Activated naive CD8-positive, alpha-beta T cell treated with anti-CD3 and anti-CD28 coated beads for 36 hours (primary cell): Measurements from ENCODE around the gene NAXE. TPM values are rescaled to one million over a fixed set of nuclear protein-coding genes. Genes with fewer than 3 reads are reported as not detected.

Experiments used
- DNase-seq: peaks from one replicate; pipeline ENCODE4 v3.0.0; 2021
- H3K27ac Mint-ChIP-seq: one replicate; pipeline ENCODE4 v1.8.0; 2022; ENCODE audit warnings: mild to moderate bottlenecking, moderate library complexity, mixed read lengths
- H3K27me3 Mint-ChIP-seq: one replicate; pipeline ENCODE4 v1.8.0; 2022; ENCODE audit warnings: mild to moderate bottlenecking, mixed read lengths
- H3K36me3 Mint-ChIP-seq: one replicate; pipeline ENCODE4 v1.8.0; 2021; ENCODE audit warnings: mild to moderate bottlenecking, mixed read lengths
- H3K4me1 Mint-ChIP-seq: one replicate; pipeline ENCODE4 v1.8.0; 2021; ENCODE audit warnings: mixed read lengths
- H3K4me3 Mint-ChIP-seq: one replicate; pipeline ENCODE4 v1.8.0; 2022; ENCODE audit warnings: mild to moderate bottlenecking, moderate library complexity, mixed read lengths
- H3K9me3 Mint-ChIP-seq: one replicate; pipeline ENCODE4 v1.8.0; 2022; ENCODE audit warnings: mixed read lengths
- total RNA-seq, 2 experiments: library from RNA; stranded (reverse); gene quantifications; one replicate each; pipeline ENCODE4 v1.2.3, GENCODE V29; 2021

The NAXE gene
- total RNA-seq, 2 experiments from 2014 or later = 65.9 to 68.2 TPM

- Mint-ChIP-seq H3K4me3 (no peak overlapping the region), H3K27ac (no peak overlapping the region), H3K4me1 (no peaks in the 10 kb centered on the region), H3K27me3 (no peaks in the 10 kb centered on the region), H3K36me3 (peaks cover 2% of the 10 kb centered on the region), H3K9me3 (no peaks in the 10 kb centered on the region)
- DNase-seq = no peak
These were observed 35.9 kb upstream of the NAXE start for GRCh38 chr1:156555715-156556114.

GRCh38 chr1:156556354-156556753 is 35.2 kb upstream of the NAXE start:
- Mint-ChIP-seq H3K9me3 (no peaks in the 10 kb centered on the region), H3K27ac (no peak overlapping the region), H3K4me1 (no peaks in the 10 kb centered on the region), H3K4me3 (no peak overlapping the region), H3K36me3 (peaks cover 2% of the 10 kb centered on the region), H3K27me3 (no peaks in the 10 kb centered on the region)
- no peak for DNase-seq

- Mint-ChIP-seq H3K27me3 (no peaks in the 10 kb centered on the region), H3K27ac (no peak overlapping the region), H3K4me1 (no peaks in the 10 kb centered on the region), H3K9me3 (no peaks in the 10 kb centered on the region), H3K4me3 (no peak overlapping the region), H3K36me3 (peaks cover 2% of the 10 kb centered on the region)
- no peak for DNase-seq
These were observed 32.3 kb upstream of the NAXE start for GRCh38 chr1:156559086-156559796.

GRCh38 chr1:156559797-156560385 is 31.7 kb upstream of the NAXE start:
- no peak for DNase-seq
- no peaks in the 10 kb centered on the region for H3K4me1 Mint-ChIP-seq
- no peak overlapping the region for H3K27ac Mint-ChIP-seq
- H3K36me3 Mint-ChIP-seq = peaks cover 2% of the 10 kb centered on the region
- no peaks in the 10 kb centered on the region for H3K27me3 Mint-ChIP-seq
- no peaks in the 10 kb centered on the region for H3K9me3 Mint-ChIP-seq
- no peak overlapping the region for H3K4me3 Mint-ChIP-seq

GRCh38 chr1:156560585-156561163 is 30.9 kb upstream of the NAXE start:
- H3K4me1 Mint-ChIP-seq = no peaks in the 10 kb centered on the region
- H3K9me3 Mint-ChIP-seq = no peaks in the 10 kb centered on the region
- no peak overlapping the region for H3K4me3 Mint-ChIP-seq
- H3K36me3 Mint-ChIP-seq = no peaks in the 10 kb centered on the region
- no peaks in the 10 kb centered on the region for H3K27me3 Mint-ChIP-seq
- no peak for DNase-seq
- no peak overlapping the region for H3K27ac Mint-ChIP-seq

GRCh38 chr1:156565519-156565918 is 26.1 kb upstream of the NAXE start:
- Mint-ChIP-seq H3K27ac (no peak overlapping the region), H3K36me3 (peaks cover 2% of the 10 kb centered on the region)

GRCh38 chr1:156566436-156566835 is 25.1 kb upstream of the NAXE start:
- Mint-ChIP-seq H3K36me3 (peaks cover 2% of the 10 kb centered on the region), H3K4me3 (no peak overlapping the region), H3K4me1 (peaks cover 8% of the 10 kb centered on the region), H3K27ac (no peak overlapping the region), H3K9me3 (no peaks in the 10 kb centered on the region), H3K27me3 (peaks cover 9% of the 10 kb centered on the region)
- DNase-seq = no peak

More at GRCh38 chr1:156565519-156565918, 26.1 kb upstream of the NAXE start:
- Mint-ChIP-seq H3K27me3 (no peaks in the 10 kb centered on the region), H3K4me3 (no peak overlapping the region), H3K4me1 (no peaks in the 10 kb centered on the region), H3K9me3 (no peaks in the 10 kb centered on the region)
- no peak for DNase-seq

GRCh38 chr1:156571261-156571852 is 20.2 kb upstream of the NAXE start:
- no peaks in the 10 kb centered on the region for H3K9me3 Mint-ChIP-seq
- peak overlapping the region; percentile 99 for H3K4me3 Mint-ChIP-seq
- no peak for DNase-seq
- peaks cover 18% of the 10 kb centered on the region for H3K4me1 Mint-ChIP-seq
- H3K27ac Mint-ChIP-seq = no peak overlapping the region
- peaks cover 4% of the 10 kb centered on the region for H3K36me3 Mint-ChIP-seq
- peaks cover 34% of the 10 kb centered on the region for H3K27me3 Mint-ChIP-seq

GRCh38 chr1:156571919-156572662 is 19.5 kb upstream of the NAXE start, which contains the start of gene IQGAP3:
TSS of gene IQGAP3 (minus strand) at chr1:156572565. CDS start at chr1:156572529, 36 bp downstream.
- Mint-ChIP-seq H3K27me3 (peaks cover 34% of the 10 kb centered on the region), H3K27ac (peak within 1 kb of the TSS; percentile 81), H3K36me3 (peaks cover 4% of the 10 kb centered on the region), H3K4me1 (peaks cover 18% of the 10 kb centered on the region), H3K9me3 (no peaks in the 10 kb centered on the region), H3K4me3 (peak within 1 kb of the TSS; percentile 99)
- peak; percentile 79 for DNase-seq

- Mint-ChIP-seq H3K27me3 (peaks cover 34% of the 10 kb centered on the region), H3K4me3 (peak overlapping the region; percentile 99), H3K36me3 (peaks cover 4% of the 10 kb centered on the region), H3K27ac (no peak overlapping the region), H3K4me1 (peaks cover 18% of the 10 kb centered on the region), H3K9me3 (no peaks in the 10 kb centered on the region)
- DNase-seq = no peak
These were observed 18.9 kb upstream of the NAXE start for GRCh38 chr1:156572663-156573018.

GRCh38 chr1:156574039-156574633 is 17.4 kb upstream of the NAXE start:
- no peak for DNase-seq
- Mint-ChIP-seq H3K4me1 (peaks cover 18% of the 10 kb centered on the region), H3K36me3 (peaks cover 3% of the 10 kb centered on the region), H3K27ac (no peak overlapping the region), H3K9me3 (no peaks in the 10 kb centered on the region), H3K4me3 (no peak overlapping the region), H3K27me3 (peaks cover 34% of the 10 kb centered on the region)

GRCh38 chr1:156577550-156577949 is 14.0 kb upstream of the NAXE start:
- no peak overlapping the region for H3K27ac Mint-ChIP-seq
- no peak for DNase-seq
- no peak overlapping the region for H3K4me3 Mint-ChIP-seq
- H3K36me3 Mint-ChIP-seq = no peaks in the 10 kb centered on the region
- H3K9me3 Mint-ChIP-seq = no peaks in the 10 kb centered on the region
- peaks cover 10% of the 10 kb centered on the region for H3K4me1 Mint-ChIP-seq
- peaks cover 13% of the 10 kb centered on the region for H3K27me3 Mint-ChIP-seq

- Mint-ChIP-seq H3K4me3 (no peak overlapping the region), H3K9me3 (no peaks in the 10 kb centered on the region), H3K27ac (no peak overlapping the region), H3K4me1 (peaks cover 12% of the 10 kb centered on the region), H3K27me3 (peaks cover 8% of the 10 kb centered on the region), H3K36me3 (no peaks in the 10 kb centered on the region)
- no peak for DNase-seq
These were observed 13.5 kb upstream of the NAXE start for GRCh38 chr1:156578055-156578454.

GRCh38 chr1:156579472-156579871 is 12.1 kb upstream of the NAXE start, which contains the start of gene TTC24:
TSS of gene TTC24 (plus strand) at chr1:156579723. CDS start at chr1:156581365, 1,642 bp downstream.
- DNase-seq = no peak
- H3K36me3 Mint-ChIP-seq = peaks cover 2% of the 10 kb centered on the region
- H3K4me3 Mint-ChIP-seq = no peak within 1 kb of the TSS
- H3K27me3 Mint-ChIP-seq = no peaks in the 10 kb centered on the region
- peaks cover 23% of the 10 kb centered on the region for H3K4me1 Mint-ChIP-seq
- no peak within 1 kb of the TSS for H3K27ac Mint-ChIP-seq
- H3K9me3 Mint-ChIP-seq = no peaks in the 10 kb centered on the region
